ENCODE data around the gene FBXO7.
"Not testable (repeated sequence)": the region's sequence is repeated elsewhere in the genome, so short reads cannot be mapped to it uniquely, and the experiment has no call there.

FBXO7 gene

GRCh38 chr22:32476281-32477195 is 1.9 kb downstream of the FBXO7 start:
- DNase-seq = no peak
- Mint-ChIP-seq H3K4me1 (peaks cover 31% of the 10 kb centered on the region), H3K4me3 (peak overlapping the region; percentile 95), H3K36me3 (peaks cover 14% of the 10 kb centered on the region), H3K9me3 (no peaks in the 10 kb centered on the region), H3K27me3 (no peaks in the 10 kb centered on the region), H3K27ac (peak overlapping the region; percentile 97)
- CTCF ChIA-PET = interaction anchor here (0.7 to 1.5 kb wide), 3 partner anchors 65 to 506 kb away, joined by 3 to 4 read pairs (median 3); partner anchors contain the start of gene RTCB

- Mint-ChIP-seq H3K27me3 (no peaks in the 10 kb centered on the region), H3K36me3 (peaks cover 14% of the 10 kb centered on the region), H3K4me3 (peak overlapping the region; percentile 8), H3K4me1 (peaks cover 38% of the 10 kb centered on the region), H3K9me3 (no peaks in the 10 kb centered on the region), H3K27ac (no peak overlapping the region)
- no peak for DNase-seq
- CTCF ChIA-PET = interaction anchor here (0.7 to 1.5 kb wide), 2 partner anchors 68 to 507 kb away, joined by 3 read pairs; no protein-coding TSS in a partner anchor
Measured at GRCh38 chr22:32477596-32477995, 3.0 kb downstream of the FBXO7 start.

- H3K27ac Mint-ChIP-seq, DNase-seq, H3K27me3 Mint-ChIP-seq, H3K4me3 Mint-ChIP-seq, CTCF ChIA-PET, H3K9me3 Mint-ChIP-seq: not testable (repeated sequence)
- Mint-ChIP-seq H3K4me1 (peaks cover 33% of the 10 kb centered on the region), H3K36me3 (peaks cover 14% of the 10 kb centered on the region)
Measured at GRCh38 chr22:32478552-32478951, 3.9 kb downstream of the FBXO7 start.

DNA sequence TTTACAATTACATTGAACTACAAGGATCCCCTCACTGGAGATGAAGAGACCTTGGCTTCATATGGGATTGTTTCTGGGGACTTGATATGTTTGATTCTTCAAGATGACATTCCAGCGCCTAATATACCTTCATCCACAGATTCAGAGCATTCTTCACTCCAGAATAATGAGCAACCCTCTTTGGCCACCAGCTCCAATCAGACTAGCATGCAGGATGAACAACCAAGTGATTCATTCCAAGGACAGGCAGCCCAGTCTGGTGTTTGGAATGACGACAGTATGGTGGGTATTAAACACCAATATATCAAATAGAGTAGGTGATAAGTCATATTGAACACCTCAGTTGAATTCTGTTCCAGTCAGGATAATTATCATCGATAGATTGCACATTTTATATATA is 4.4 kb downstream of the FBXO7 start:
- H3K9me3 Mint-ChIP-seq = no peaks in the 10 kb centered on the region
- peaks cover 14% of the 10 kb centered on the region for H3K36me3 Mint-ChIP-seq
- H3K27ac Mint-ChIP-seq = no peak overlapping the region
- no peak overlapping the region for H3K4me3 Mint-ChIP-seq
- DNase-seq = no peak
- H3K27me3 Mint-ChIP-seq = no peaks in the 10 kb centered on the region
- CTCF ChIA-PET = no interaction called here
- H3K4me1 Mint-ChIP-seq = peaks cover 28% of the 10 kb centered on the region

GRCh38 chr22:32480238-32480637 is 5.6 kb downstream of the FBXO7 start:
- DNase-seq = no peak
- Mint-ChIP-seq H3K4me1 (peaks cover 28% of the 10 kb centered on the region), H3K36me3 (peaks cover 19% of the 10 kb centered on the region), H3K27me3 (no peaks in the 10 kb centered on the region), H3K27ac (no peak overlapping the region), H3K9me3 (no peaks in the 10 kb centered on the region), H3K4me3 (no peak overlapping the region)
- CTCF ChIA-PET = no interaction called here

DNA sequence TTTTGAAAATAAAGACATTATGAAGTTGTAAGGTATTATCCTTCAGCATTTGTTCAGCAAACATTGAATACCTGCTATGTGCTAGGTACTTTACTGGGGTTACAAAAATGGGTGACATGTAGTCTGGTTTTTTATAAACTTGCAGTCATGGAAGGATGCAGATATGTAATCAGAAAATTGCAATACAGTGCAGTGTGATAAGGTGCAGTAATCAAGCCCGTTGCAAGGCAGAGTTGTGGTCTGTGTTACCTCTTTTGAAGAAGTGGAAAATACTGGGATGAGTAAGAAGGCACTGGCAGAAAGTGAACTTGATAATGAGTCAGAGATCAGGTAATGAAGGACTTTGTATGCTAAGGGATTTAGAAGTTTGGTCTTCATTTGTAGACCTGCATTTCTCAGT is 8.1 kb downstream of the FBXO7 start:
- CTCF ChIA-PET = interaction anchor here (1.1 kb wide), 1 partner anchor 36 kb away, joined by 3 read pairs; no protein-coding TSS in a partner anchor
- H3K9me3 Mint-ChIP-seq = no peaks in the 10 kb centered on the region
- DNase-seq = no peak
- H3K36me3 Mint-ChIP-seq = peaks cover 30% of the 10 kb centered on the region
- H3K4me3 Mint-ChIP-seq = no peak overlapping the region
- peaks cover 22% of the 10 kb centered on the region for H3K4me1 Mint-ChIP-seq
- no peaks in the 10 kb centered on the region for H3K27me3 Mint-ChIP-seq
- no peak overlapping the region for H3K27ac Mint-ChIP-seq

DNA sequence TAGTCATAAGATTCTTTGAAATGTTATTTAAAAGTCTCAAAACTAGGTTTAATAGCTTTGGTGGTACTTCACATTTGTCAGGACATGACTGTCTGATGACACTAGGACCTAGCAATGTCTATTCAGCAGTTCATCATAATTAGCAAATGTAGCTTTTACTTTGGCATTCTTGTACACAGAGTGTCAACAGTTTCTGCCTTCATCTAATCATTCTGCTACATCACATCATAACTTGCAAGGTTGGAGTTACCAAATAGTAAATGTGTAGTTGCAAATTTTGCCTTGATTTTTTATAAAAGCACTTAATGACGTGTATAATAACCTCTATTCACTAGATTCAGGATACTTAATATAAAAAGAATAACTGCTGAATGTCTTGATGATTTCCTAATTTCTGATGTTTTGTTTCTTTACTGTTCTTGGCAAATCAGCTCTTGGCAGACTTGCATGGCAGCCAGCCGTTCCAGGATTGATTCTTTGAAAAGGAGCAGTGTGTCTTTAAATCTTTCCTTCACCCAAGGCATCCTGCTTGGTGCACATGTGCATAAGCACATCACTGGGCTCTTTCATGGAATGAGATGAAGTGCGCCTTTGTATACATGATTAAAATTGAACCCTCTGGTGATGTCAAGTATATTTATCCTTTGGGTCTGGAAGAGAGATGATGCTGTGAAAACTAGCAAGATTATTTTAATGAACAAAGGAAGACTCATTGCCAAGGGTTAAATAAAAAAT is 12.2 kb downstream of the FBXO7 start:
- CTCF ChIA-PET = no interaction called here
- peaks cover 47% of the 10 kb centered on the region for H3K36me3 Mint-ChIP-seq
- H3K4me1 Mint-ChIP-seq = peaks cover 7% of the 10 kb centered on the region
- no peaks in the 10 kb centered on the region for H3K9me3 Mint-ChIP-seq
- H3K27me3 Mint-ChIP-seq = no peaks in the 10 kb centered on the region
- no peak overlapping the region for H3K4me3 Mint-ChIP-seq
- DNase-seq = no peak
- no peak overlapping the region for H3K27ac Mint-ChIP-seq

DNA sequence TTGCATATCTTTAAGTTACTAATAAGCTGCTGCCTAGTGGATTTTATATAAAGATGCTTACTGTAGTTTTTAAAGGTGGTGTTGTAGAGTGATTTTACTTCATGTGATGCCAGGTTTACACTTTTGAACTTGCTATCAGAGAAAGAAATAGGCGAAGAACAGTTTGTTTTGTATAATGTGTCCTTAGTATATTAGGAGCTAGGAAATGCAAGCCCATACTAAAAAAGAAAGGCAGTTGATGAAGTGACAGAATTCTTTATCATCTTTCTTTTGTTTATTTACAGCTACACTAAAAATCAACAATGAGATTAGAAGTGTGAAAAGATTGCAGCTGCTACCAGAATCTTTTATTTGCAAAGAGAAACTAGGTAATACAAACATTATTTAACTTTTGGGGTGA is 12.8 kb downstream of the FBXO7 start:
- no peaks in the 10 kb centered on the region for H3K9me3 Mint-ChIP-seq
- no peak overlapping the region for H3K4me3 Mint-ChIP-seq
- CTCF ChIA-PET = no interaction called here
- no peaks in the 10 kb centered on the region for H3K27me3 Mint-ChIP-seq
- DNase-seq = no peak
- peaks cover 50% of the 10 kb centered on the region for H3K36me3 Mint-ChIP-seq
- H3K27ac Mint-ChIP-seq = no peak overlapping the region
- H3K4me1 Mint-ChIP-seq = peaks cover 2% of the 10 kb centered on the region

GRCh38 chr22:32489377-32489776 is 14.8 kb downstream of the FBXO7 start:
- peaks cover 2% of the 10 kb centered on the region for H3K4me1 Mint-ChIP-seq

DNA sequence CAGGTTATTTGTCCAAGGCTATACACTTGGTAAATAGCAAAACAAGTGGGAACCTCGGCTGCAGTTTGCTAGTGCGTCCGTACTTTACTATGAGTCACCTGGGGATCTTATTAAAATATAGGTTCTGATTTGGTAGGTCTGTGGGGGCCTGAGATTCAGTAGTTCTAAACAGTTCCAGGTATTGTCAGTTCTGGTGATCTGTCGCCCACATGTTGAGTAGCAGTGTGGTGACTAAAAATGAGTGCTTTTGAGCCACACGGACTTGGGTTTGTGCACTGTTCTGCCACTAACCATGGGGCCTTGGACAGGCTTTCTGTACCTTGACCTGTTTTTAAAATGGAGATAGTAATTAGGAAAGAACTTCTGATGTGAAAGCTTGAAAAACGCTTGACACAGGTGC is 15.7 kb downstream of the FBXO7 start:
- Mint-ChIP-seq H3K27ac (no peak overlapping the region), H3K4me1 (peaks cover 2% of the 10 kb centered on the region), H3K4me3 (no peak overlapping the region), H3K27me3 (no peaks in the 10 kb centered on the region), H3K9me3 (no peaks in the 10 kb centered on the region), H3K36me3 (peaks cover 62% of the 10 kb centered on the region)
- CTCF ChIA-PET = interaction anchor here (0.7 kb wide), 1 partner anchor 9 kb away, joined by 3 read pairs; no protein-coding TSS in a partner anchor
- no peak for DNase-seq

More at GRCh38 chr22:32489377-32489776, 14.8 kb downstream of the FBXO7 start:
- Mint-ChIP-seq H3K27ac (no peak overlapping the region), H3K36me3 (peaks cover 60% of the 10 kb centered on the region), H3K9me3 (no peaks in the 10 kb centered on the region), H3K27me3 (no peaks in the 10 kb centered on the region), H3K4me3 (no peak overlapping the region)
- CTCF ChIA-PET = no interaction called here
- DNase-seq = no peak

- peaks cover 60% of the 10 kb centered on the region for H3K36me3 Mint-ChIP-seq
- no peak for DNase-seq
- H3K27me3 Mint-ChIP-seq = no peaks in the 10 kb centered on the region
- no peaks in the 10 kb centered on the region for H3K9me3 Mint-ChIP-seq
- CTCF ChIA-PET = no interaction called here
- H3K4me3 Mint-ChIP-seq = no peak overlapping the region
- H3K4me1 Mint-ChIP-seq = no peaks in the 10 kb centered on the region
- H3K27ac Mint-ChIP-seq = no peak overlapping the region
Measured at GRCh38 chr22:32492111-32492510, 17.5 kb downstream of the FBXO7 start.

- Mint-ChIP-seq H3K27ac (no peak overlapping the region), H3K9me3 (no peaks in the 10 kb centered on the region), H3K4me1 (no peaks in the 10 kb centered on the region), H3K27me3 (no peaks in the 10 kb centered on the region), H3K36me3 (peaks cover 62% of the 10 kb centered on the region), H3K4me3 (no peak overlapping the region)
- CTCF ChIA-PET = no interaction called here
- DNase-seq = no peak
Measured at GRCh38 chr22:32493551-32493950, 18.9 kb downstream of the FBXO7 start.

DNA sequence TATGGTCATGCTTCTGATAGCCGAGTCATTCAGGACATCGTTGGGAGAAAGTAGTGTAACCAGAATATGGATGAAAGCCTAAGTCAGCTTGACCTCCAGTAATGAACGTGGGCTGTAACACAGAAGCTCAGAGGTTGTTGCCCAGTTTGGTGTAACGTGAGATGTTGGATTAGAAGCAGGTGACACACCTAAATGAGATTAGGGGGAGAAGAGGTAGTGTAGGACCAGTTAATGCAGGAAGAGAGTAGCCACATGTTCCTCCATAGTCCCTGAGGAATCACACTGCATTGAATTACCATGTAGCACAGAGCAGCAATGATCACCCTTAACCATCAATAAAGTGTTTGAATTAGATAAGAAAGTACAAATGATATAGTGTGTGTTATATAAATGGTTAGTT is 20.4 kb downstream of the FBXO7 start:
- DNase-seq = no peak
- no peak overlapping the region for H3K4me3 Mint-ChIP-seq
- CTCF ChIA-PET = interaction anchor here (0.7 kb wide), 1 partner anchor 413 kb away, joined by 3 read pairs; no protein-coding TSS in a partner anchor
- H3K27ac Mint-ChIP-seq = no peak overlapping the region
- H3K27me3 Mint-ChIP-seq = no peaks in the 10 kb centered on the region
- no peaks in the 10 kb centered on the region for H3K9me3 Mint-ChIP-seq
- peaks cover 59% of the 10 kb centered on the region for H3K36me3 Mint-ChIP-seq
- H3K4me1 Mint-ChIP-seq = no peaks in the 10 kb centered on the region

DNA sequence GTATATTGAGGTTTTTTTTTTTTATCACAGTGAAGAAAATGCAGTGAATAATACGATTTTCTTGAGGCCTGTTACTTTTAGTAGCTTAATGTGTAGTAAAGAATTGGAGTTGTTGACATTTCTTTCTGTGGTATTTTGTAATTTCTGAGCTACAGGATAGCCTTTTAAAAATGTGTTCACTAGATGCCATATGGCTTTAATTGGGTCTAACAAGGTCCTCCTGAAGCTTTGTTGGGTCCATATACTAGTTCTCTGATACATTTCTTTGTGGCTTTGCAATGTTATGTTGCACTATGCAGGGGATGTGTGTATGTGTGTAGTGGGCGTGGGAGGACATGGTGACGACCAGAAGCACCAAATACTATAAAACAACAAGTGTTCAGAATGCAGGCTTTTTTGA is 25.1 kb downstream of the FBXO7 start:
- Mint-ChIP-seq H3K9me3 (no peaks in the 10 kb centered on the region), H3K27me3 (no peaks in the 10 kb centered on the region), H3K27ac (no peak overlapping the region), H3K4me1 (no peaks in the 10 kb centered on the region), H3K36me3 (peaks cover 32% of the 10 kb centered on the region), H3K4me3 (no peak overlapping the region)
- CTCF ChIA-PET = no interaction called here
- no peak for DNase-seq

Measured in activated naive CD4-positive, alpha-beta T cell treated with anti-CD3 and anti-CD28 coated beads, Interleukin-2, amount 10 ng/mL, durations not matched to agents 7 days and 5 days (primary cell).